ENCODE results near the gene ZNF423.
"Not testable (repeated sequence)": the region's sequence is repeated elsewhere in the genome, so short reads cannot be mapped to it uniquely, and the experiment has no call there.

ZNF423 gene

DNA sequence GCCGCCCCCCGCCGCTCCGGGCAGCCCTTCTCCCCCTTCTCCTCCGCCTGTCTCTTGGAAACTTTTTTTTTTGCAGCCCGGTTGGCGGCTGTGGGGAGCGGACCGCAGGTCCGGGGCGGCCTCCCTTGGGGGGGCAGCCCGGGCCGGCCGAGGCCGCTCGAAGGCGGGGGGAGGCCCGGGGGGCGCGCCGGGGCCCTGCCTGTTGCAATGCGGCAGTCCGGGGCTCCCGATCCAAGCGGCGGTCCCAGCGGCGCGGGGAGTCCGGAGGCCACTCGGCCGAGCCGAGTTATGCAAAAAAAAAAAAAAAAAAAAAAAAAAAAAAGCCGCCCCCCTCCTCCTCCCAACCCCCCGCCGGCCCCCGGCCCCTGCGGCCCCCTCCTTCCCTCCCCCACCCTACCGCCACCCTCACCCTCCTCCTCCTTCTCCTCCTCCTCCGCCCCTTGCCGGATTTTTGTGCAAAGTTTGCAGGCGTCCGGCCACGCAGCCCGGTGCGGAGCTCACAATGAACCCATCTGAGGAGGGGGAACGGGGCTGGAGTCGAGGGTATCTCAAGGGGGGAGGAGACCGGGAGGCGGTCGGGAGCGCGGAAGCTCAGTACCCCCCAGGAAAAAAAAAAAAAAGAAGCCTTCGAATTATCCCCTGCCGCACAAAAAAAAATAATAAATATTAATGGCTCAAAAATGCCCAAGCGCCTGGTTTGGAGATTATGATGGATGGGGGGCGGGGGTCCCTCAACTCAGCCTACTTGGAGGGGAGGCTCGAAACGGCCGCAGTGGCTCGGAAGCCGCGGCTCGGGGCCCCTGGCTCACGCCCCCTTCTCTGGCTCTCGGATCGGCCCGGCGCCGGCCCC lies at the start of gene ZNF423:
Gene ZNF423 (minus strand): TSS at position 291 of the 850 bp plus-strand sequence. CDS start 338 bp downstream, outside the sequence.
- no peak for DNase-seq (ENCODE audit: low spot score)

DNA sequence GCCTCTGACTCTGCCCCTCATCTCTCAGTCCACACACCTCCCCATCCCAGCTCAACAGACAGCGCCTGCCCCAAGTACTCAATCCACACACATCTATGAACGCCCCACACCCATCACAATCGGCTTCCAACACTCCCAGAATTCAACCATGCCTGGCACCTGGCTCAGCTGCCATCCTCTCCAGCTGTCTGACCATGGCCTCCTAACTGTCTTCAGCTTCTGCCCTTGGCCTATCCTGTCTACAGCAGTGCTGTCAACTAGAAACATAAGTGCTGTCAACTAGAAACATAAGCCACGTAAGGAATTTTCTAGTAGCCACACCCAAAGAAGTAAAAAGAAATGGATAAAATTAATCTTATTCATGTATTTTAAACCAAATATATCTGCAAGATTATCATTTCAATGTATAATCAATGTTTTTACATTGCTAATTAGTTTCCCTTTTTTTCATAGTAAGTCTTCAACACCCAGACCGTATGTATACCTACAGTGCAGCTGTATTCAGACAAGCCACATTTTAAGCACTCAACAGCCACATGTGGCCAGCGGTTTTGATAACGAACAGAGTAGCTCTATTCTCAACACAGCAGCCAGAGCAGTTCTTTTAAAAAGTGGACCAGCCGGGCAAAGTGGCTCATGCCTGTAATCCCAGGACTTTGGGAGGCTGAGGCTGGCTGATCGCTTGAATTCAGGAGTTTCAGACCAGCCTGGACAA lies 48.6 kb upstream of the ZNF423 start:
- DNase-seq (ENCODE audit: low spot score), result no peak

DNA sequence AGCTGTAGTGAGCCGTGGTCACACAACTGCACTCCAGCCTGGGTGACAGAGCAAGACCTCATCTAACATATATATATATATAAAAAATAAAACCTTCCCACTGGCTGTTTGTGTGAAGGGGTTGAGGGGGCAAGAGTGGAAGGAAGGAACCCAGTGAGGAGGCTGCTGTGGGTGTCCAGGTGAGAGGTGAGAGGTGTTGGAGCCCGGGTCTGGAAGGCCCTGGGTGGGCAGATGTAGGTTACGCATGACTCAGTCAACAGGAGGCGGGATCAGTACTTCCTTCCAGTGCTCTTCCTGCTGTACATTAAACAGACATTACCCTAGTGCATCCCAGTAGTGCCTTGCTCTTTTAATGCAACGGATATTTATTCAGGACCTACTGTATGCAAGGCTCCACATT lies 47.0 kb upstream of the ZNF423 start:
- DNase-seq (ENCODE audit: low spot score), result no peak

DNA sequence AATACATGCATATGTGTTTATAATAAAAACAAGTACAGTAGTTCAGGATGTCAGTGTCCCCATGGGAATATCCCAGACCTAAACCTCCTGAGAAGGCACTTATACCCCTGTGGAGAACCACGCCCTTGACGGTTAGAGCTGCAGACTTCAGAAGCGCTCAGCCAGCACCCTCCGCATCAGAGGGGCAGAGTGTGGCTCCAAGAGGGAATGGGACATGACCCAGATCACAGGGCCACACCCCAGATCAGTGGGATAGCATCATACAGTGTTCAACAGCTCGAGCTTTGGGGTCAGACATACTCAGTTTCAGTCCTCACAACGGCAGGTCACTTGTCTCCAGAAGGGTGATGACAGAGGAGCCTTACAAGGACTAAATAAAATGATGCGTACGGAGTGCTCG lies 45.8 kb upstream of the ZNF423 start:
- DNase-seq (ENCODE audit: low spot score), result no peak

DNA sequence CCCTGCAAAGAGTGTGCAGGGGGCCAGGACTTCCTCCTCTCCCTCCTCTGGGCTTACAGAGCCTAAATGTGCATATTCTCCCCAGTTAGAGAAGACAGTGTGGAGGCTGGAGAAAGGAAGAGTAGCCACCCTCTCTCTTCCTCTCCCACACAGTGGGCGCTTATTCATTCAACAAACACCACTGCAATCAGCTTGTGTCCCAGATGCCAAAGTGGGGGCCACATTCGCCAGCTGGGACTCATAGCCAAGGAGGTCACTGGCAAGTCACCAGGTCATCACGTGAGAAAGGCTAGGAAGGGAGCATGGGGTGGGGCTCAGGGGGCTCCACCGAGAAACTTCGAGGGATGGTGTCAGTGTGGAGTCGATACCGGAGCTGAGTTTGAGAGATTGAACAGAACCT lies 45.0 kb upstream of the ZNF423 start:
- no peak for DNase-seq (ENCODE audit: low spot score)

DNA sequence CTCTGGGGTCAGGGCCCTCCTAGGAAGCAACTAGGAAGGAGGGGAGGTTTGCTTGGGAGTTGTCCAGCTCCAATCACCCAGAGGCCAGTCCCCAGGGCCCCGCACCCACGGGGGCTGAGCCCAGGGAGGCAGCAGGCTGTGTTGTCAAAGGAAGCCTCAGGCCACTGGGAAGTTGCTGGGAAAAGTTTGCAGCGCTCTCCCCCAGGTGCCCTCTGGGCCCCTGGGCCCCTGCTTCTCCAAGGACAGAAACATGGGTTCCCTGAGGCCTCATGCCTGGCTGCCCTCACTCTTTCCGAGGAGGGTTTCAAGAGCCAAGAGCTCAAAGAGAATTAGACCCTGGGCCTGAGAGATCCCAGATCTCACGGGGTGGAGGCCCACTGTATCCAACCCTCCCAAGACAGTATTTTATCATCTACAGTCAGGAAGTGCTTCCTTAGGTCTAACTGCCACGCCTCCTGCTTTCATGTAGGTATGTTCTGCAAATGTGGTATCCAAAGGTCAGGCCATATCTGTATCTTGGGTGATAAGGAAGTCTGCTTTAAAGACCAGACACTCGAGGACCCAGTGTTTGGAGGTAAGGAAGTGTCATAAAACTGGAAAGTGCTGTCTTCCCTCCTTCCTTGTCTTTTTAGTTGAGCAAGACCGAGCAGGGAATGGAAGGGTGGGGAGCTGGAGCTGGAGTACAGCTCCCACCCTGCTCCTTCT lies 44.2 kb upstream of the ZNF423 start:
- no peak for DNase-seq (ENCODE audit: low spot score)

DNA sequence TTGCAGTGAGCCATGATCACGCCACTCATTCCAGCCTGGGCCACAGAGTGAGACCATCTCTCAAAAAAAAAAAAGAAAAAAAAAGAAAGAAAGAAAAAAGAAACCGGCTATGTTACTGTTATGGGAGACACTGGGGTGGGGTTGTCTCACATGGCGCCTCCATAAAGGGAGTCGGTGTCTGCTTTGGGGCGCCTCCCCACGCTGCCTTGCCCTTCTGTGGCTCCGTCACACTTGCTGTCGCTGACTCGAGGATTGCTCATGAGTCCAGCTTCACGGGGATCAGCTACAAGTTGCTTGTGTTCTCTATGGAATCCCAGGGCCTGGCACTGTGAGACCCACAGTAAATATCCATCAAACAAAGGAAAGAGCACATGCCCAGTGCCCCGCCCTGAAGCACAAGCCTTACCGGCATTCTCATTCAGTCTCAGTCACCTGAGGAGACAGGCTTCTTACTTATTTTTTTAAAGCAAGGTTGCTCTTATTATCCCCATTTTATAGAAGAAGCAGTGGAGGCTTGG lies 40.6 kb upstream of the ZNF423 start:
- DNase-seq (ENCODE audit: low spot score), result no peak

DNA sequence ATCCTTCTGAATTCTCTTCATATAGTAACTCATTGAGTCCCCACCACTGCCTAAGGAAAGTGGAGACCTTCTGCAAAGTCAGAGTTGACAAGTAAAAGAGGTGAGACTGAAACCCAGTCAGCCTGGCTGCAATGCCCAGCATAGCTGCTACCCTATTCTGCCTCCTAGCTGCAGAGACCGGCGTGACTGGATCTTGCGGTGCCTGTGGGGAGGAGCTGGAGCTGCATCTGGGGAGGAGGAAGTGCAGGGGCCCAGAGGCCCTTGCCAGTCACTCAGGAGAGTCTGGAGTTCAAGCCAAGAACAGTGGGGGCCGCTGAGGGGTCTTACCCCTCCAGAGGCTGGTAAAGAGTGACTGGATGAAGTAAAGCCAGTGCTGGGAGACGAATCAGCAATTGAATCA lies 35.0 kb upstream of the ZNF423 start:
- DNase-seq (ENCODE audit: low spot score), result no peak

DNA sequence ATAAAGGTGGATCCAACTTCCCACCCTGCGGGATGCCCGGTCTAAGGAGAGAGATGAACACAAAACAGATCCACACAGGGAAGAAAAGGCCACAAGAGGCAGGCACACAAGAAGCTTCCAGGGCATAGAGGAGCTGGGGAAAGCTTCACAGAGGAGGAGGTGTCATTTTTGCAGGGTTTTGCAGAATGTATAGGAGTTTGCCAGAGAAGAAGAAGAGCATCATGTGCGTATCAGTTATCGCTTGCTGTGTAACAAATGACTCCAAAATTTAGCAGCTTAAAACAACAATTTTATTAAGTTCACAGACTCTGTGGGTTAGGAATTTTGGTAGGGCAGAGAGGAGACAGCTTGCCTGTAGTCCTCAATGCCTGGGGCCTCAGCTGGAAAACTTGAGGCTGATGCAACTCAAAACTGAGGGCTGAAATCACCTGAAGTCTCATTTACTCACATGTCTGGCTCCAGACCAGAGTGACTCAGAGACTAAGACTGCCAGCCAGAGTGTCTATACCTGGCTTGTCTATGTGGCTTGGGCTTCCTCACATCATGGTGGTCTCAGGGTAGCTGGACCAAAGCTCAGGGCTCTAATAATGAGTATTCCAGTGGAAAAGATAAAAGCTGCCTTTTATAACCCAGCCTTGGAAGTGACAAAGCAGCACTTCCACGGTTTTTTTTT lies 33.9 kb upstream of the ZNF423 start:
- no peak for DNase-seq (ENCODE audit: low spot score)

DNA sequence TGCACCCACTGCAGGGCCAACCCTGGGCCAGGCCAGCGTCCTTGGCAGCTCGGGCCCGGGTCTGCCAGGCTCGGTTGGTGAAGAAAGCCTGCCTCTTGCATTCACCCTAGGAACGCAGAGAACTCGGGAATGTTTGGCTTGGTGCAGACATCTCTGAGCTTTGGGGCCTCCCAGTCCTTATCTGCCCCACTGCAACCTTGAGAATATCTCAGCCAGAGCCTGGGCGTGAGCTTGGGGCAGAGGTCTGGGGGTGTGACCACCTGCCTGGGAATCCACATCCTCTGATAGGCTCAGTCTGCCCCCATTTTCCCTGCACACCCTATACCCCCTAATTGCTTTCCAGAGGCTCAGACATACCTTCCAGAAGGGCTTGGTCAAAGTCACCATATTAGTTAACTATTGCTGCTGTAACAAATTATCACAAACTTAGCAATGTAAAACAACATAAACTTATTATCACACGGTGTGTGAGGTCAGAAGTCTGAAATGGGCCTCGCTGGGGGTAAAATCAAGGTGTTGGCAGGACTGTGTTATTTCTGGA lies 30.7 kb upstream of the ZNF423 start:
- DNase-seq (ENCODE audit: low spot score), result no peak

DNA sequence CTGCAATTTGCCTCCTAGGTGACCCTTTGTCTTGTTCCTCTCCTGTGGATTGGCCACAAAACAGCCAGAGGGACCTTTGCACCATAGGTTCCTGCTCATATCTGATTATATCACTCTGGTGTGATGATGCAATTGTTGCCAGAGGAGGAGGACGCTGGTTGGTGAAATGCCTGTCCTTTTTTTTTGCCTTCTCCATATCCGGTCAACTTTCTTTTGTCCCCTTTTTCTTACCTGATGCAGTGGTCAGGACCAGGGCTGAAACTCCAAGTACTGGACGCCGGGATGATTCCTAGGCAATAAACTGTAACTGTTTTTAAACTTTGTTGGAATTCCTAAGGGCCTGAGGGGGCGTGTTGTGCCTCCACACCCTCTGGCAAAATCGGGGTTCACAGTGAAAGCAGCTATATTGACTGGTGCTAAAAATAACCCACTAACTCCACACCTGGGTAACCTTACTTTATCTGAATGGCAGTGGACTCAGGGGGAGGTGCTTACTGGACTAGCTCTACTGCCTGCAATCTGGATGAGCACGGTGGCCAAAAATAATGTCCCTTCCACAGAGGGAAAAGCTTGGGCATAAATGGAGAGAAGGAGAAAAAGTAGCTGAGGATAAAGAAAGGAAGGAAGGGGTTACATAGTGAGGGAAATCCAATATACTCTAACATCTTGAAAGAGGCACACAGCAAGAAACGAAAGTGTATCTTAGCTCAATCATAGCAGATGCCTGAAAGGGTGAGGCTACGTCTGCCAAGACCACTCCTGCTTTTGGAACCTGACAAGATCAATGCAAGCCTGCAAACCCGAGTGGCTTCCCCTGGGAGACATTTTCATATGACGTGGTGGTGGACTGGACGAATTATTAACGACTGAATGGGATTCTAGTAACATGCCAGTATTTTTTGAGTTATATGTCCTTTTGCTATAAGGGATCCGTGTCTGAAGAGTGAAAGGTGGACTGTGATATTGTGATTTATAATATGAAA lies 28.4 kb upstream of the ZNF423 start:
- no peak for DNase-seq (ENCODE audit: low spot score)

DNA sequence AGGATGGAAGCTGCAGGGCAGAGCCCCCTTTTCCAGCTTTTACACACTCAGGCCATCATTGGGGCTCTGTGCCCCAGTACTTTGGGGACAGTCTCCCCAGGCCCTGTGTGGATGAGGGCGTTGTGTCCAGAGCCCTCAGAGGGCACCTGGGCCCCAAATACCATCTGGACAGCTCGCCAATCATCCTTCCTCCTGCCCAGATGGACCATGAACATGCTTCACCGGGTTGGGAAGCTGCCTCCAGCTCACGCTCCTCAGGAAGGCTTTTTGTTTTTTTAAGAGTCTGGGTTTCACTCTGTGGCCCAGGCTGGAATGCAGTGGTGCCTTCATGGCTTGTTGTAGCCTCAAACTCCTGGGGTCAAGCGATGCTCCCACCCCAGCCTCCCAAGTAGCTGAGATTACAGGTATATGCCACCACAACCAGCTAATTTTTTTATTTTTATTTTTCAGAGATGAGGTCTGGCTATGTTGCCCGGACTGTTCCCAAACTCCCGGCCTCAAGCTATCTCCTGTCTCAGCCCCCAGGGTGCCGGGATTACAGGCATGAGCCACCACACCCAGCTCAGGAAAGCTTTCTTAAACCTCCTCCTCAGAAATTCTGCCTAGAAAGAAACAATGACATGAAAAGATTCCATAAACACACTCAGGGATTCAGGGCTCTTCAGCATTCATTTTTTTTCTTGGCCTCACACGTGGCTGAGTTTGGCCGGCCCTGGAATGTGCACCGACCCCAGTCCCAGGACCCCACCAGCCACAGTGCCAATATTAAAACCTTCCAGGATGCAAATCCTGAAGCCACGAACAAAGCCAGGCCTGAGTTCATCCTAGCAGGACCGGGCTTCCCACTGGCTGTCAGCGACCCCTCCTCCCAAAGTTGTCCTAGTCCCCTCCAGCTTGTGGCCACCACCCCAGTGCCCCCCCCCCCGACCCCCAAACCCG lies 27.4 kb upstream of the ZNF423 start:
- DNase-seq (ENCODE audit: low spot score), result no peak

DNA sequence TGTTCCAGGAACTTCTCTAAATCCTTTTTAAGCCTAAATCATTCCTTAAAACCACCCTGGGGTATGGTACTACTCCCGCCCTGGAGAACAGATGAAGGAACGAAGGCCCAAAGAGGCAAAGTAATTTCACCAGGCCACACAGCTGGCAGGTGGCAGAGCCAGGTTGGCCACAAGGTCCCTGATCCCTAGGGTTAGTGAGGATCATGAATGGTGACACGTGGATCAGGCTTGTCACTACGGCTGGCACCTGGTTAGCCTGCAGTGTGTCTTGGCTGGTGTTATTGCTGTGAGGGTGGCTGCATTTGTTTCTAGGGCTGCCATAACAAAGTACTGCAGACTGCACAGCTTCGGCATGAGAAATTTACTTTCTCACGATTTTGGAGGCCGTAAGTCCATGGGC lies 26.0 kb upstream of the ZNF423 start:
- no peak for DNase-seq (ENCODE audit: low spot score)

DNA sequence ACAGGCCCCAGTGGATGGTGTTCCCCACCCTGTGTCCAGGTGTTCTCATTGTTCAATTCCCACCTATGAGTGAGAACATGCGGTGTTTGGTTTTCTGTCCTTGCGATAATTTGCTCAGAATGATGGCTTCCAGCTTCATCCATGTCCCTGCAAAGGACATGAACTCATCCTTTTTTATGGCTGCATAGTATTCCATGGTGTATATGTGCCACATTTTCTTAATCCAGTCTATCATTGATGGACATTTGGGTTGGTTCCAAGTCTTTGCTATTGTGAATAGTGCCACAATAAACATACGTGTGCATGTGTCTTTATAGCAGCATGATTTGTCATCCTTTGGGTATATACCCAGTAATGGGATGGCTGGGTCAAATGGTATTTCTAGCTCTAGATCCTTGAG lies 22.6 kb upstream of the ZNF423 start:
- DNase-seq (ENCODE audit: low spot score), result not testable (repeated sequence)

DNA sequence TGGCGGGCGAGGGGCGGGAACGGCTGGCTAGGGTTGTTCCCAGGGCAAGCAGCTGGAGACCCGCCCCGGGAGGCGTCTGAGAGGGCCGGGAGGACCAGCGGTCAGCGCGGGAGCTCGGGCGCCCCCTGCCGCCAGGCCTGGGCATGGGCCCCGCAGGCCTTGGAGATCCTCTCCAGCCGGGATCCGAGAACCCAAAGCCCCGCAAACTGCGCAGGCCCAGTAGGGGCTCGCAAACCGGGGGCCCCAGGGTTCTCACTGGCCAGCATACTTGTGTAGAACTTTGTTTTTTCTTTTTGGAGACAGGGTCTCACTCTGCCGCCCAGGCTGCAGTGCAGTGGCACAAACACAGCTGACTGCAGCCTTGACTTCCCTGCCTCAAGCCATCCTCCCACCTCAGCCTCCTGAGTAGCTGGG lies 20.8 kb upstream of the ZNF423 start:
- DNase-seq (ENCODE audit: low spot score), result peak; percentile 84

DNA sequence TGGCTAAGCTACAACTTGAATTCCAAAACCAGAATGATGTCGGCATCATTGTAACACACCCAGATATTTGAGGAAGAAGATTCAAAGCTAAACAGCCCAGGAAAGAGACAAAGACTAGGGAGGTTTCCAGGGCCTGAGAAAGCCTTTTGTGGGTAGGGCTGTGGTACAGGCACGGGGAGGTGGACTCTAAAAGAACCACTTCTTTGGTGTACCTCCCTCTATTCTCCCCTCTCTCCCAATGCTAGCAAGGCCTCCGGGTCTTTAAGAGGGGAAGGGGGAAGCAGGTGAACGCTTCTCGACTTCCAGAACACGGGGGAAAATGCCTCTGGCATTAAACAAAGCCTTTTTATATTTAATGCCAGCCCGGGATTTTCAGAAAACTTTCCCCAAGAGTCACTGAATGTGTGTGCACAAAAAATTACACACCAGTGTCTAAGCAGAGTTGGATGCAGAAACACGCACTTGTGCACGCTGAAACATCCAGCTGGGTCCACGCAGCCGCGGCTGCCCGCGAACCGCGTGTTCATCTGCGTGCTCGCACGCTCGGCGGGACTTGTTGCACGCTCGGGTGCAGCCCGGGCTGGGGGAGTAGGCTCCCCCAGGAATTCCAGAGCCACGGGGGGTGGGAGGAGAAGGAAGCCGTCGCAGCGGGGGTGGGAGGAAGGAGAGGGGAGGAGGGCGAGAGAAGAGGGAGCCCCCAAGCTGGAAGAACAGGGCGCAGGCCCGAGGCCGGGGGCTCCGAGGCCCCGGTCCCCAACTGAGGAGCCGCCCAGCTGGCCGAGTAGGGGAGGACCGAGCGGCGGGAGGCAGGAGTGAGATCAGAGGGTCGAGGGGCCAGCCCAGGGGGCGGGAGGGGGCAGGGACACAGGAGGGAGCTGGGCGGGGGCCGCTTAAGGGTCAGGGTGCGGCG lies 20.1 kb upstream of the ZNF423 start:
- no peak for DNase-seq (ENCODE audit: low spot score)

DNA sequence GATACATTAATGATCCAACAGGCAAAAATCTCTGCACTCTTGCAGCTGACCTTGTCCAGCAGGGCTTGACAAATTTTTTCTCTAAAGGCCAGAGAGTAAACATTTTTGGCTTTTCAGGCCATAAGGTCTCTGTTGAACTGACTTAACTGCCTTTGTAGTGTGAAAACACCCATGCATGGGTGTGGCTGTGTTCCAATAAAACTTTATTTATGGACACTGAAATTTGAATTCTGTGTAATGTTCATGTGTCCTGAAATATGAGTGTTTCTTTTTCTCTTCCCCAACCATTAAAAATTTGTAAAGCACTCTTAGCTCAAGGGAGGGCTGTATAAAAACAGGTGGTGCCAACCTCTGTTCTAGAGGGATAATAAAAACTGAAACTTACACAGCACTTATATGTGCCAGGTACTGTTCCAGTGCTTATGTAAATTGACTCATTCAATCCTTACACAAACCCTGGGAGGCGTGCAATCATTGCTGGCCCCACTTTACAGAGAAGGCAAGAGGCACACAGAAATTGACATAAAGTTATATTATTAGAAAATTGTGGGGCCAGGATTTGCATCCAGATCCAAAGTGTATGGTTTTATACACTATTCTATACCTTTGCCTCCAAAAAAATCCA lies 18.8 kb upstream of the ZNF423 start:
- DNase-seq (ENCODE audit: low spot score), result no peak

DNA sequence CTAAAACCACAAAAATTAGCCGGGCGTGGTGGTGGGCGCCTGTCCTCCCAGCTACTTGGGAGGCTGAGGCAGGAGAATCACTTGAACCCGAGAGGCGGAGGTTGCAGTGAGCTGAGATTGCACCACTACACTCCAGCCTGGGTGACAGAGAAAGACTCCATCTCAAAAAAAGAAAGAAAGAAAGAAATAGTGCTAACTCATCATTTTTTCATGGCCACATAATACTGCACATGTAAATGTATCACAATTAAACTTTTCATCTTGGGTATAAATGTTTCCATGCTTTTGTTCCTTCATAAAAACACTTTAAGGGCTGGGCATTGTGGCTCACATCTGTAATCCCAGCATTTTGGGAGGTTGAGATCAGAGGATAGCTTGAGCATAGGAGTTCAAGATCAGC lies 15.9 kb upstream of the ZNF423 start:
- DNase-seq (ENCODE audit: low spot score), result not testable (repeated sequence)
